ENCODE results near the gene CELF1.

Gene CELF1

DNA sequence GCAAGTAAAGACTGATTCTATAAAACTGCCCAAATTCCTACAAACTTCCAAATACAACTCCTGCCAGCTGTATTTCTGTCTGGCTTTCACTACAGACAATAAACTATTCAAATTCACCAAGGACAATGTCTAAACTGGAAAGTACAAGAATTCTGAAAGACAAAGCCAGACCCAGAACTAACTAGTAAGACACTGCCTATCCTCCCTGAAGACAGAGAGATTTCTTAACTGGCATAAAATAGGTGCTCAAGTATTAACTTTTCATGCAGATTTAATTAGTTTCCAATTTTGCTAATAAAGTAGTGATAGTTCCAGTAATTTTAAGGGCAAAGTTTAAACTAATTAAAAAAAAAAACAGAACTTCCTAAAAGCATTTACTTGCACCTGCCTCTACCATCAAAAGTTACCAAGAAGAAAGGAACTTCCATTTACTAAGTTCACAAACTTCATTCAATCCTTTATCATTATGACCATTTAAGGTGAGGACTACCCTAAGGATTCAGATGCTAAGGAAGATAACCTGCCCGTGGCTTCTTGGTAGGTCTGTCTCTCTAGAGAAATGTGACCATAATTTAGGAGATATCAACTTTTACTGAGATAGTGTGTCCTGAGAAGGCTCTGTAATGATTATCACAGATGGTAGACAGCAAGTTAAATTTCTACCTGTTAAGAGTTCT, 45.2 kb downstream of the CELF1 start:
- no peak for DNase-seq

- DNase-seq = no peak
Measured at GRCh38 chr11:47506795-47507562, 46.0 kb downstream of the CELF1 start.

GRCh38 chr11:47506373-47506772, 46.6 kb downstream of the CELF1 start:
- DNase-seq = no peak

DNA sequence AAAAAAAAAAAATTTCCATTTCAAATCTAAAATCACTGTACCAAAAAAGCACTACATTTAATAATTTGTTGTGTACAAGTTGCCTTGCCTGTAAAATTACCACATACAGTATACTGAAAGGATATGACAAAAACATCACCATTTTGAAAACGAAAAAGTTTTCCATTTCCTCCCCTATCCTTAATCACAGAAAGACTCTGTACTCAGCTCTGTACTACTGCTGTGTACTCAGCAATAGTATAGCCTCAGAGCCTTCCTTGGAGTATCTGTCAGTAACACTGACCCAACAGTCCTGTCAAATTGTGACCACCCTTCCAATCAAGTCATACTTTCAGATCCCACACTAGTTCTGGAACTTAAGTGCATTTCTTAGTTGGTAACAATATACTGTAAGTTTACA, 48.0 kb downstream of the CELF1 start:
- no peak for DNase-seq

- DNase-seq = no peak
Measured at GRCh38 chr11:47503227-47503626, 49.7 kb downstream of the CELF1 start.

DNA sequence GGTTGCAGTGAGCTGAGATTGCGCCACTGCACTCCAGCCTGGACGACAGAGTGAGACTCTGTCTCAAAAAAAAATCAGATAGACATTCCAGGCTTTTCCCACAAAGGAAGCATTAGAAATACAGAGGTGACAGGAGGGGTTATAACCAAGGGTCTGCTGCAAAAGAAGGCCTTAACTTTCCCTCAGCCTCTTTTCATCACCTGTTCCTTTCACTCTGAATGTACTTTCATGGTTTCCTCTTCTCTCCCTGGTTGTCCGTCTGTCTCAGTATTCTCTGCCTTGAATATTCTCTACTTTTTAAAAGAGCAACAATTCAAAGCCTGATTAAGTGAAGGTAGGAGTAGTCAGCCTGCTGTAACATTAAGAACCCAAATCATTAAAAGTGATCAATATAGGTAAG, 50.2 kb downstream of the CELF1 start:
- no peak for DNase-seq

- DNase-seq = no peak
Measured at GRCh38 chr11:47501101-47501500, 51.8 kb downstream of the CELF1 start.

- DNase-seq = no peak
Measured at GRCh38 chr11:47500121-47500520, 52.8 kb downstream of the CELF1 start.

GRCh38 chr11:47499614-47500013, 53.3 kb downstream of the CELF1 start:
- no peak for DNase-seq

GRCh38 chr11:47499161-47499560, 53.8 kb downstream of the CELF1 start:
- DNase-seq = no peak

GRCh38 chr11:47498584-47499152, 54.3 kb downstream of the CELF1 start:
- no peak for DNase-seq

- DNase-seq = no peak
Measured at GRCh38 chr11:47498149-47498548, 54.8 kb downstream of the CELF1 start.

DNA sequence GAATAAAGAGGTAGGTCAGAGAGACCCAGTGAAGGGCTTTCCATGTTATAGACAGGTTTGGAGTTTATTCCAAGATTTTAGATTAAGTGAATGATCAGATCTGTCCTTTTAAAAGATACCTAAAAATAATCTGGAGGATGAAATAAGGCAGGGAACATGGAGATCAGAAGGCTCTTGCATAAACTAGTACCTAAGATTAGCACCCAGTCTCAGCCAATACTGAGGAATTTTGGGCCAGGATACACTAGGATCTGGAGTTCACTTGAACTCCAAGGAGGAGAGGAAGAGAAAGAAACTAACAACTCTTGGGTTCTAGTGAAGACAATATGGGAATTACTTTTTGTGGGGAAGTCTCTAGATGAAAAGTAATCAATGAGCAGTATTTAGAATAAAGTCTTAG, 56.1 kb downstream of the CELF1 start:
- no peak for DNase-seq

GRCh38 chr11:47495856-47496217, 57.1 kb downstream of the CELF1 start:
- no peak for DNase-seq

GRCh38 chr11:47495011-47495855, 57.7 kb downstream of the CELF1 start:
- no peak for DNase-seq

- DNase-seq = no peak
Measured at GRCh38 chr11:47489395-47489755, 63.6 kb downstream of the CELF1 start.

- no peak for DNase-seq
Measured at GRCh38 chr11:47488674-47489394, 64.1 kb downstream of the CELF1 start.

GRCh38 chr11:47488111-47488510, 64.8 kb downstream of the CELF1 start:
- DNase-seq = no peak

DNA sequence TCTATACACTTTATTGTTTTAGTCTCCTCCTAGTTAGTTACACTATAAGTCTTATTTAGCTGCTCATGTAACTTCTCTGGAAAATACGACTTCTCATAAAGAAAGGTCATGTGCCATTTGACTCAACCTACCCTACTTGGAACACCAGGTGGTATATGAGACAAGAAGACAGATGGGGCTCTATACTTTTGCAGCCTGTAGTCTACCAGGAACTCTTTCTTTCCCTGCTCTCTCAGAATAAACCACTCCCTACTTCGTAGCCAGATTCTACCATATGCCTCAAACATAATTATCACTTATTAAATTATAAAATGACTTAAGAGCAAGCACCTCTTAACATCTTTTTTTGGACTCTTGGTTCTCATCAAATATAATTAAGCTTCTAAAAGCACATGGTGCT, 65.5 kb downstream of the CELF1 start:
- DNase-seq = no peak

GRCh38 chr11:47485107-47485506, 67.8 kb downstream of the CELF1 start:
- no peak for DNase-seq

DNA sequence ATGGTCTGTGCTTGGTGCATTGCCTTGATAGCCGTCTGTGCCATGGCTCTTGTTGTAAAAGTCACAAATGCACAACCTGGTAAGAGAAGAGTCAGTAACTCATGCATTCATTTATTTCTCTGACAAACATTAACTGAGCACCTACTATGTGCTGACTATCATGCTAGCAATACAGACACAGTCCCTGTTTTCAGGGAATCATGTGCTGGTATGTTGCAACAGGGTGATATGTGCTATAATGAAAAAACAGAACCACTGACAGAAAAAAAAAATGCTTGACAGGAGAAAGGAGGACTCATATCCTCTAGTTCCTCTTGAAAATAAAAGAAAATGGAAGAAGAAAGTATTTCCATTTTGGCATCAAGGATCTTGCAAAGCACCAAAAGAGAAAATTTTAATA, 69.5 kb downstream of the CELF1 start:
- no peak for DNase-seq

- no peak for DNase-seq
Measured at GRCh38 chr11:47480762-47481161, 72.2 kb downstream of the CELF1 start.
